ENCODE data around the gene CTTN.

The CTTN gene

DNA sequence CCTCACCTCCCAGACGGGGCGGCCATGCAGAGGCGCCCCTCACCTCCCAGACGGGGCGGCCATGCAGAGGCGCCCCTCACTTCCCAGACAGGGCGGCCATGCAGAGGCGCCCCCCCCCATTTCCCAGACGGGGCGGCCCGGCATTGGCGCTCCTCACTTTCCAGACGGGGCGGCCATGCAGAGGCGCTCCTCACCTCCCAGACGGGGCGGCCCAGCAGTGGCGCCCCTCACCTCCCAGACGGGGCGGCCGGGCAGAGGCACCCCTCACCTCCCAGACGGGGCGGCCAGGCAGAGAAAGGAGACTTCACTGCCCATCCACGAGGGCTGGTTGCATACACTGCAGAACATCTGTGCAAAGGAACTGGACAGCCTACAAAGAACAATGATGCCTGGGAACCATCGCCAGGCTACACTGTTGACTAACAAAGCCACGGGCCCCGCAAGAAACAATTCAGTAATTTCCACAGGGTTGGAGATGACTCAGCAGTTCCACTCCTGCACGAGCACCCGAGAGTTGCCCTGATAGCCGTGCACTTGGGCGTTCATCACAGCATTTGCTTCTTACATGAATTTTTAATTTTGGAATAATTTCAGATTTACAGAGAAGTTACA, 58.7 kb downstream of the CTTN start:
- DNase-seq: peak in 1 of 2 donors; percentile 12

- no peak for DNase-seq
Observed at GRCh38 chr11:70458736-70459135, 60.4 kb downstream of the CTTN start.

GRCh38 chr11:70460111-70460510, 61.8 kb downstream of the CTTN start:
- no peak for DNase-seq

DNA sequence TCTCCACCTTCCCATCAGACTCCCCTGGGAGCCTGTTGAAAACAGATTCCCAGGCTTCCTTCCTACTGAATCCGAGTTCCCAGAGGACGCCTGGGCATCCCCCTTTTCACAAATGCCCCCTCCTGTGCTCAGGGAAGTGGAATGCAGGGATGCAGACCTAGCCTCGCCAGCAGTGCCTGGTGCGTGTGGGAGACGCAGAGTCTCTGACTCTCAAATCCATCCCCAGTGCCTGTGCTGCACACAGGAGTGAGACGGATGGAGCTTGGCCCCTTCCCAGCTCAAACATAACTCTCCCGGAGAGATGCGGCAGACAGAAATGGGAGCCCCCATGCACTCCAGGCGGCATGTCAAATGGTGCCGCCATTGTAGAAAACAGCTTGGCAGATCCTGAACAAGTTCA, 62.6 kb downstream of the CTTN start:
- no peak for DNase-seq

DNA sequence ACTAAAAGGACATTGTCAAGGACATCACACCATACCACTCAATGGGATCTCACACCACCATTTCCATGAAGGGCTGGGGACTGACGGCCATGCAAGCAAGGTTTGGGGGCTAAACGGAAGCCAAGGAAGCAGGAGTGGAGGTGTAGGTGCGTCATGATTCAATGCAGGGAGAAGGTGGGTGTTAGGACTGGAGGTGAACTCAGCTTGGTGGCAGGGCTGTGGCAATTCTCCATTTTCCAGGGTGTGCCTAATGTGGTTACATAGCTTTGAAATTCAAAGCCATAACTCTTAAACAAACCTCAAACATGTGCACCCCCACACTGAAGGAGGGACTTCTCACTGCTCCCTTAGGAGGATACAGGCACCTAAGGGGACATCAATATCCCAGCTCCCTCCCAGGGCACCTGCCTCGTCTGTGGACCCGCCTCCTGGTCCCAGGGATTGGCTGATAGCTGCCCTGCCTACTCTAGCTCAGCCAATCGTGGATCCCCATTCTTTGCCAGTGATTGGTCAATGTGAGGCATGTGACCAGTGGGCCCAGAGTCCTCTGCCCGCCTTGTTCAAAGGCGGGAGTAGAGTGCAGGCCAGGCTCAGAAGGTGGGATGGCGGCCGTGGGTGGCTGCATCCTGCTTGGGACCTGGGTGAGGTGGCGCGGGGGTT, 64.6 kb downstream of the CTTN start:
- no peak for DNase-seq

DNA sequence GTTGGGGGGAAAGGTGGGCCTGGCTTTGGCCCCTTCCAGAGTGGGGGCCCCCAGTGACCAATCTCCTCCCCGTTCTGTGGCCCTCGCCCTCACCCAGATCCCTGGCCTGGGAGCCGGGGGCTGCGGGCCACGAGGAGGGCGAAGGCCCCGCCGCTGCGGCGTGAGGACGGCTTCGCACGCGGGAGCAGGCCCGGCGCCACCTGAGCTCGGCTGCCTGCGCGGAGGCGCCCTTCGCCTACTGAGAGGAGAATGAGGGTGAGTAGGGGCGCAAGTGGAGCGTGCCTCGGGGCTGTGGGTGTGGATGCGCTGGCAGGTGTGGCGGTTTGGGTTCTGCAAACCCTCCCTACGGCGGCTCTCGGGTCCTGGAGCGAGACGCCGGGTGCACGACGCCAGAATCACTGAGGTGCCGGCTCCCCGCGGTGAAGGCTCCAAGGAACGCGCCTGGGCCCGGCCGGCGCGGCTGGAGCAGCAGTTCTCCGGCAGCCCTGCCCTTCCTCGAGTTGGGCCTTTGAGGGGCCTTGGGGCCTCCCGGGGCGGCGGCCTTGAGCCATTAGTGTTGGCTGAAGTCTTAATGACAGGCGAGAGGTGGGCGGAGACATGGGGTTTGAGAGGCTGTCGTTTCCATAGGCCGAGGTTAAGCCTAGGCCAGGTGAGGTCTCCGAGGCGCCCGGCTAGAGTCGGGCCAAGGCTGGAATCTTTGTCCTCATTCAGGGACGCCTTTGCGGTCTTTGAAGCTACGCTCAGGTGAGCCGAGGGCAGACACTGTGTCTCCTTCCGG, 65.3 kb downstream of the CTTN start:
- no peak for DNase-seq

- DNase-seq: no peak
Observed at GRCh38 chr11:70464509-70465361, 66.4 kb downstream of the CTTN start.

- peak in 1 of 2 donors; percentile 10 for DNase-seq
Observed at GRCh38 chr11:70466154-70466553, 67.8 kb downstream of the CTTN start.

GRCh38 chr11:70466596-70466995, 68.3 kb downstream of the CTTN start:
- DNase-seq: no peak

DNA sequence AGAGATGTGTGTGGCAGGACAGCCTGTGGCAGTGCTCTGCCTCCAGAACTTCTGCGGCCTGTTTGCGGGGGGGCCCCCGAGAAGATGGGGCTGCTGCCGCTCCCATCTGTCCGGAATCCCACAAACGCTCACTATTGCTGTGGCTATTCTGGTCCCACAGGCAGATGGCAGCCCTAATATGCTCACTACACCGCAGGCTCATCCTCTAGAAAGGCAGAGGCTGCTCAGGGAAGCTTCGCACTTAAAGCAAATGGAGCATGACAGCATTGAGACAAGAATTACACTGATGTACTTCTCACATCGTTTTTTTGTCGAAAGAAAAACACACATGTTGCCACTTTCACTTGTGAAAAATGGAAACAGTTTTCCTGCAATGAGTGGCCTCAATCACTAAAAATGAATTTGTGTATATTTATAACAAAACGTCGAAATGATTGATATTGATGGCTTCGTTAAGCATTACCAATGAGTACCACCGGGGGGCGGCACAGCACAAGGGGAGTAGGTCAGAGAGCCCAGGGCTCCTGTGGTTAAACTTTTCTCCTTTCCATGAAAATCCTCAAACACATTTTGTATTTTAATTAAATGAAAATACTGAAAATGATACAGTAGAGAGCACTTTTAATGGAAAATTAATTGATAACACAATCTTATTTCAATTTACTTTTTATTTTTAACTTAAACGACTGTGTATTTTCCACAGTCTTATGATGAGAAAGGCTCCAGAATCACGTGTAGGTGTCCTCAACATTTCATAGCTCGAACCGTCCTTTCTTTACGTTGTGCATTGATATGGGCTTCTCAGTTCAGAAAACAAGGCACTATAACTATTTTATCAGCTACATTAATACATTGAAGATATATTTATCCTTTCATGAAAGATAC, 69.1 kb downstream of the CTTN start:
- peak; percentile 53 to 73 for DNase-seq

- DNase-seq: no peak
Observed at GRCh38 chr11:70468256-70469195, 70.2 kb downstream of the CTTN start.

DNA sequence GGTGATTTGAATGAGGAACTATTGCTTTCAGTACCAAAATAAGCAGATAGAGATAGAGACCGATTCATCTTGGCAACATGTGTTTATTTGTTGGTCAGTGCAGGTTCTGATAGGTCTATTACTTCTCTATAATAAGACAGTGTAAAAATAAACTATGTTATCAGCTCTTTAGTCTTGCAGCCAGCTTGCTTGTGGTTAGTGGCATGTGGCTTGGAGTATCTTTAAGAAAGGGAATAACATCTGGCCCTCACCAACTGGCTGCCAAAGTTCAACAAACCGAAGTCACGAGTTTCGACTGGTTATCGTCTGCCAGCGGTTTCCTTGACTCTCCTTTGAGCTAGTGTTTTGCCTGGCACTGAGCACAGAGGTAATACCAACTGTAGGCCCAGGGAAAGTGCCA, 71.8 kb downstream of the CTTN start:
- no peak for DNase-seq

DNA sequence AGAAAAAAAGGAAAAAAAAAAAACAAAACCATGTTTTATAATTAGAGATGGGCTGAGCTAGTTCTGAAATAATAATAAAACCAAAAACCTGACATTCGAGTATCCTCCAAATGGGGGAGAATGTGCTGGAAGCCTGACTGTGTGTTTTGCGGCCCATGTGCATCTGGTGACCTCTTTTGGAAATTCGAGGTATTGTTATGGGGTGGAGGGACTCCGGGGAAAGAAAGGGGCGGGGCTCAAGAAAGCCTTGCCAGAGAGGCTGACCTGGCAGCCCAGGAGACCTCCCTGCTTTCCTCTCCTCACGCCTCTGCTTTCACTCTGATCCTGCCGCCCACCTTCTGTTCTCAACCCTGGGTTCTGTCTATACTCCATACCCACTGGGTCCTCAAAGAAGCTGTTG, 72.9 kb downstream of the CTTN start:
- peak in 1 of 2 donors; percentile 24 for DNase-seq

- DNase-seq: no peak
Observed at GRCh38 chr11:70472240-70472639, 73.9 kb downstream of the CTTN start.

GRCh38 chr11:70473186-70473872, 75.0 kb downstream of the CTTN start:
- no peak for DNase-seq

DNA sequence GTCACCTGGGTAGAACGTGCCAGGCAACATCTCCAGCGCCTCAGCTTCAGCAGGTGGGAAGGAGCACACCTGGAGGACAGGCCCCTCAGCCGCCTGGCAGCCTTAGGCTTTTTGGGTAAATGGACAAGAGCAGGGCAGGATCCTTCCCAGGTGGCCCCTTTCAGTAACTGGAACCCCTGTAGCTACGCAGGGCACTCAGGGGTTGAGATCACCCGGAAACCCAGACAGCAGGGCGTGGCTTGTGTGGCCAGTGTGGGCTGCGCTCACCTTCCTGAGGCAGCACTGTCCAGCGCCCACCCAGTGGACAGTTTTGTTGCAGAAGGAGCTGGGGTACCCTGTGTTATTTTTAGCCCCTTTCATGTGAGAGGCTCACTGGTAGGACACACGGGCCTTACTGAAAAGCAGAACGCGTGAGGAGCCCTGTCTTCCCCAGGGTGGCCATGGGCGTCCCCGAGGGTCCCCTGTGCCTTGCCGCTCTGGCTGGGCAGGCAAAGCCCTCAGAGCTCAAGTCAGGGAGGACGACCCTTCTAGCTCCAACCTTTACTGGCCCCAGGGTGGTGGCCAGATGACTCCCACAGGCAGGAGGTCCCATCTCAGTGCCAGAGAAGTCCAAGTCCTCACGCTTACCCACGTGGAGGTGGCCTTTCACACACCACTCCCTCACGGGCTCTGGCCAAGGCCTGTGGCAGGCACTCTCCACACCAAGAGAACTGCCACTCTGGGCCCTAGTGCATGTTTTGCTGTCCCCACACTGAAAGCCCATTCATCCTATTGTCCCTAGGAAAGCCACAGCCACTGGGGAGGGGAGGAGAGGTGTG, 75.8 kb downstream of the CTTN start:
- no peak for DNase-seq

DNA sequence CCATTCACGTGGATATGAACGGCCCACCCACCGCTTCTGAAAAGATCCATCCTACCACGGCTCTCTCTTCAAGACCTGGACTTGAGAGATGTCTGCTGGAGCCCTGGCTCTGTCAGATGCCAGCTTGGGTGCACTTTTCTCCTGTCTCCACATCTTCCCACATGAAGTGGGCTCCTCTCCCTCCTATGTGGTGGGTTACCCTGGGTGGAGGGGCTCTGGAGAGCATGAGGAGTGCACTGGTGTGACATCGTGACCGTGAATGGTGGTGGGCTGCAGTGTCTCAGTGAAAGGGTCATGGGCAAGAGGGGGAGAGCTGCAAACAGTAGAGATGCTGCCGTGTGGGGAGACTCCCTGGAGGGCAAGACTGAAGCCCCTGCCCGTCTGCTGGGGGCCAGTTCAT, 76.4 kb downstream of the CTTN start:
- no peak for DNase-seq

- DNase-seq: no peak
Observed at GRCh38 chr11:70476669-70477068, 78.3 kb downstream of the CTTN start.

DNA sequence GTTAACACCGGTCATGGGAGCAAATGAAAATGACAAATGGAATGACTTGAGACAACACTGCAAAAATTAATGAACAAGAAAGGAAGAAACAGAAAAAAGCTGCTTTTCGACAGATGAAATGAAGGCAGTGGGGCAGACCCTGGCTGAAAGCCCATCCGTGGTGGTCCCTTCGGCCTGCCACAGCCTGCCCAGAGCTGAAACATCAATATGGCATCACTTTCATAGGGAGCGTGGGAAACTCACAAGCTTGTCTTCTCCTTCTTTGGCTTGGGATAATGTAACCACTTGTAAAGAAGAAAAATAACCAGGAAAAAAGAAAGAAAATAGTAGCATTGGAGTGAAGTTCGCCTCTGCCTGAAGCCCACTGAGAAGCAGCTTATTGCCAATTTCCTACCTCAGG, 78.8 kb downstream of the CTTN start:
- no peak for DNase-seq
